Measurements from ENCODE around the gene FAM83G.
A peak's percentile ranks its signal among the peaks of the same experiment; 100 is the strongest.

FAM83G gene

GRCh38 chr17:18985475-18985874 lies 19.1 kb downstream of the FAM83G start:
- no peak for TF ChIP-seq PATZ1 (CRISPR knock-in tag; IDR thresholded peaks at IDR 0.05; ENCODE audit: borderline replicate concordance)
- TF ChIP-seq ZFP3 (CRISPR knock-in tag; IDR thresholded peaks at IDR 0.05): no peak
- TF ChIP-seq CSRNP3 (CRISPR knock-in tag; IDR thresholded peaks at IDR 0.05): no peak
- ATAC-seq: no peak

GRCh38 chr17:18984273-18985114 lies 20.1 kb downstream of the FAM83G start:
- TF ChIP-seq BACH2 (CRISPR knock-in tag; IDR thresholded peaks at IDR 0.05; ENCODE audit: borderline replicate concordance): no peak
- no peak for TF ChIP-seq TCF4 (CRISPR knock-in tag; IDR thresholded peaks at IDR 0.05; ENCODE audit: borderline replicate concordance)
- no peak for TF ChIP-seq CSRNP3 (CRISPR knock-in tag; IDR thresholded peaks at IDR 0.05)
- TF ChIP-seq GLIS3 (CRISPR knock-in tag; IDR thresholded peaks at IDR 0.05): no peak
- no peak for TF ChIP-seq ESRRG (CRISPR knock-in tag; IDR thresholded peaks at IDR 0.05)
- no peak for TF ChIP-seq PPARA (CRISPR knock-in tag; IDR thresholded peaks at IDR 0.05; ENCODE audit: borderline replicate concordance)
- TF ChIP-seq, protein P1, sequence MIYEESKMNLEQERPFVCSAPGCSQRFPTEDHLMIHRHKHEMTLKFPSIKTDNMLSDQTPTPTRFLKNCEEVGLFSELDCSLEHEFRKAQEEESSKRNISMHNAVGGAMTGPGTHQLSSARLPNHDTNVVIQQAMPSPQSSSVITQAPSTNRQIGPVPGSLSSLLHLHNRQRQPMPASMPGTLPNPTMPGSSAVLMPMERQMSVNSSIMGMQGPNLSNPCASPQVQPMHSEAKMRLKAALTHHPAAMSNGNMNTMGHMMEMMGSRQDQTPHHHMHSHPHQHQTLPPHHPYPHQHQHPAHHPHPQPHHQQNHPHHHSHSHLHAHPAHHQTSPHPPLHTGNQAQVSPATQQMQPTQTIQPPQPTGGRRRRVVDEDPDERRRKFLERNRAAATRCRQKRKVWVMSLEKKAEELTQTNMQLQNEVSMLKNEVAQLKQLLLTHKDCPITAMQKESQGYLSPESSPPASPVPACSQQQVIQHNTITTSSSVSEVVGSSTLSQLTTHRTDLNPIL (CRISPR knock-in tag; IDR thresholded peaks at IDR 0.05; ENCODE audit: low read depth): no peak
- no peak for ATAC-seq

DNA sequence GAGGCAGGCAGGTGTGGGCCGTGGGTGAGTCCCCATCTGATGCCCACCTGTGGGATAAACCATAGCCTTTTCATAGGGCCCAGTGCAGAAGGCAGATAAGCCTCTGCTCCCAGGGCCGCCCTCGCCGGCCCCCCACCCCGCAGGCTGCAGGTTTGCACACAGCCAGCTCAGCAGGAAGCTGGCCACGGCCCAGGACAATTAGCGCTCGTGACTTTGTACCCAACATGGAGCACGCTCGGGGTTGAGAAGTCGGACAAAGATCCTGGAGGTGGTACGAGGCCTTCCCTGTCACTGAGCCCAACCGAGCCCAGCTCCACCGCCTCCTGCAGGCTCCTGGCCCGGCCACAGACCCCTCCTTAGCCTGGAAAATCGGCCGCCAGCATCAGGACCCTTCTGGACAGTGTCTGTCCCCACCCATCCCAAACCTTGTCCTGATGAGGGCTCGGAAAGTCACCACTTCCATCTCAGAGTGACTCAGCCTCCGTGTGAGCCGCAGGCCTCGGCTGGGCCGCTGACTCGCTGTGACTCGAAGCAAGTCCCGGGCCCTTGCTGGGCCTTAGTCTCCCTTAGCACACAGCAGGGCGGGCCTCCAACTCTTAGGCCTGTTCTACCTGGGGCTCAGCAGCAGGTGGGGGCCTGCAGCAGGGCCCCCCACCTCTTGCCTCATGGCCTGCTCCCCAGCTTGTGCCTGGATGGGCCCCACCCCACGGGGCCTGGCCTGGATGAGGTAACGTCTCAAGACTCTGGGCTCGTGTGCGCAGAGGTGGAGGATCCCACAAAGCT lies 22.7 kb downstream of the FAM83G start:
- peak; percentile 81 for ATAC-seq
- TF ChIP-seq TOX (CRISPR knock-in tag; IDR thresholded peaks at IDR 0.05; ENCODE audit: borderline replicate concordance): no peak
- no peak for TF ChIP-seq CSRNP3 (CRISPR knock-in tag; IDR thresholded peaks at IDR 0.05)
- 0 out of 2 replicates have a peak, but pooled peaks have one; percentile 61 for TF ChIP-seq ZFP3 (CRISPR knock-in tag; IDR thresholded peaks at IDR 0.05)

DNA sequence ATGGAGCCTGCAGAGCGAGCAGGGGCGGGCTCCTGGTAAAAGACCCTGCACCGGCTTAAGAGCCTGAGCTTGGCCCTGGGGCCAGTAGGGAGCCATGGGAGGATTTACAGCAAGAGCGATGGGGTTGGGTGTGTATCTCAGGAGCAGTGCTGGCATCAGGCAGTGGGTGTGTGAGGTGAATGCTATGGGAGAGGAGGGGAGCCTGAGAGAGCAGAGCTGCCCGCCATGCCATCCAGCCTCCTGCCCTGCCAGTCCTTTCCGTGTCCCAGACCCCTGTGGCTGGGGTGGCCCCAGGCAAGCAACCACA lies 23.3 kb downstream of the FAM83G start:
- TF ChIP-seq ZFP3 (CRISPR knock-in tag; IDR thresholded peaks at IDR 0.05): no peak
- no peak for TF ChIP-seq TCF4 (CRISPR knock-in tag; IDR thresholded peaks at IDR 0.05; ENCODE audit: borderline replicate concordance)
- no peak for TF ChIP-seq ZNF8 (CRISPR knock-in tag; IDR thresholded peaks at IDR 0.05)
- TF ChIP-seq, protein P2, sequence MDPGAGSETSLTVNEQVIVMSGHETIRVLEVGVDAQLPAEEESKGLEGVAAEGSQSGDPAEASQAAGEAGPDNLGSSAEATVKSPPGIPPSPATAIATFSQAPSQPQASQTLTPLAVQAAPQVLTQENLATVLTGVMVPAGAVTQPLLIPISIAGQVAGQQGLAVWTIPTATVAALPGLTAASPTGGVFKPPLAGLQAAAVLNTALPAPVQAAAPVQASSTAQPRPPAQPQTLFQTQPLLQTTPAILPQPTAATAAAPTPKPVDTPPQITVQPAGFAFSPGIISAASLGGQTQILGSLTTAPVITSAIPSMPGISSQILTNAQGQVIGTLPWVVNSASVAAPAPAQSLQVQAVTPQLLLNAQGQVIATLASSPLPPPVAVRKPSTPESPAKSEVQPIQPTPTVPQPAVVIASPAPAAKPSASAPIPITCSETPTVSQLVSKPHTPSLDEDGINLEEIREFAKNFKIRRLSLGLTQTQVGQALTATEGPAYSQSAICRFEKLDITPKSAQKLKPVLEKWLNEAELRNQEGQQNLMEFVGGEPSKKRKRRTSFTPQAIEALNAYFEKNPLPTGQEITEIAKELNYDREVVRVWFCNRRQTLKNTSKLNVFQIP (CRISPR knock-in tag; IDR thresholded peaks at IDR 0.05; ENCODE audit: borderline replicate concordance, low read depth): no peak
- TF ChIP-seq, protein P1 (CRISPR knock-in tag; IDR thresholded peaks at IDR 0.05; ENCODE audit: low read depth): no peak
- no peak for TF ChIP-seq ZNF565 (CRISPR knock-in tag; conservative IDR thresholded peaks at IDR 0.05; ENCODE audit: low read depth)
- no peak for TF ChIP-seq TOX (CRISPR knock-in tag; IDR thresholded peaks at IDR 0.05; ENCODE audit: borderline replicate concordance)
- TF ChIP-seq ZFP30 (CRISPR knock-in tag; IDR thresholded peaks at IDR 0.05): no peak
- no peak for TF ChIP-seq CSDC2 (CRISPR knock-in tag; IDR thresholded peaks at IDR 0.05)
- ATAC-seq: no peak

All from SK-N-SH treated with all-trans-retinoic acid at 6 μM for 48 hours (cell line).